SU-DHL-6 (cell line): ENCODE data around the gene ZNF324.
A peak's percentile ranks its signal among the peaks of the same experiment; 100 is the strongest.

Experiments
- H2AFZ ChIP-seq: fragments of 200-600 bp; sonication (generic); 2 replicates; pipeline ENCODE4 v1.6.1; 2014; ENCODE audit warnings: low read depth, mild to moderate bottlenecking, moderate library complexity, mixed read lengths, antibody characterized with exemption, low read length; ENCODE audit not compliant: severe bottlenecking
- H3F3A ChIP-seq: fragments of 200-600 bp; shearing (Covaris generic); 2 replicates; pipeline ENCODE4 v1.6.0; 2016; ENCODE audit warnings: antibody characterized with exemption, mild to moderate bottlenecking; ENCODE audit not compliant: insufficient read depth
- H3K27ac ChIP-seq: fragments of 200-600 bp; sonication (generic); 2 replicates; pipeline ENCODE4 v1.5.1; 2016; ENCODE audit warnings: low read depth, mild to moderate bottlenecking, low read length, moderate library complexity, mixed read lengths
- H3K27me3 ChIP-seq: fragments of 200-600 bp; sonication (generic), shearing (Covaris generic); 2 replicates; pipeline ENCODE4 v1.6.0; 2014; ENCODE audit warnings: mild to moderate bottlenecking, low read length
- H3K36me3 ChIP-seq: fragments of 200-600 bp; sonication (generic); 2 replicates; pipeline ENCODE4 v1.6.1; 2014; ENCODE audit warnings: mild to moderate bottlenecking, low read length, mixed read lengths
- H3K4me2 ChIP-seq: fragments of 300-600, 200-600 bp; shearing (Covaris generic), sonication (generic); 2 replicates; pipeline ENCODE4 v1.6.0; 2014; ENCODE audit warnings: low read length, low read depth, mild to moderate bottlenecking; ENCODE audit not compliant: poor library complexity, severe bottlenecking
- H3K4me3 ChIP-seq: fragments of 200-600 bp; sonication (generic); 2 replicates; pipeline ENCODE4 v1.5.1; 2014; ENCODE audit warnings: antibody characterized with exemption, low read length, mild to moderate bottlenecking, mixed read lengths; ENCODE audit not compliant: insufficient read depth, poor library complexity, severe bottlenecking
- H3K79me2 ChIP-seq: fragments of 200-600 bp; sonication (generic); 2 replicates; pipeline ENCODE4 v1.6.1; 2014; ENCODE audit warnings: mild to moderate bottlenecking, low read length, moderate library complexity; ENCODE audit not compliant: insufficient read depth
- H3K9ac ChIP-seq: fragments of 200-600 bp; sonication (generic); 2 replicates; pipeline ENCODE4 v1.7.0; 2014; ENCODE audit warnings: mild to moderate bottlenecking, low read length
- H3K9me2 ChIP-seq: fragments of 200-600 bp; sonication (generic); replicated peaks from 2 replicates; pipeline ENCODE4 v1.6.1; 2014; ENCODE audit warnings: low read length; ENCODE audit not compliant: insufficient read depth
- H3K9me3 ChIP-seq: fragments of 200-600 bp; sonication (generic); 2 replicates; pipeline ENCODE4 v1.6.1; 2014; ENCODE audit warnings: low read length, mixed read lengths; ENCODE audit not compliant: insufficient read depth
- H4K20me1 ChIP-seq: fragments of 200-600 bp; sonication (generic); 2 replicates; pipeline ENCODE4 v1.6.1; 2014; ENCODE audit warnings: low read depth, mild to moderate bottlenecking, antibody characterized with exemption, low read length, moderate library complexity, mixed read lengths
- EZH2phosphoT487 ChIP-seq: fragments of 200-600 bp; sonication (generic), shearing (Covaris generic); conservative IDR thresholded peaks from 2 replicates; pipeline ENCODE4 v1.6.1; 2018; ENCODE audit warnings: mild to moderate bottlenecking, antibody characterized with exemption, low read length, moderate library complexity, mixed read lengths
- TF ChIP-seq, protein P1 (sequence below): fragments of 200-600 bp; sonication (generic); IDR thresholded peaks from one replicate; pipeline ENCODE4 v1.5.1; 2017; ENCODE audit warnings: antibody characterized with exemption, mild to moderate bottlenecking, low read length, moderate library complexity; ENCODE audit not compliant: insufficient read depth, poor library complexity, severe bottlenecking

Gene ZNF324

DNA sequence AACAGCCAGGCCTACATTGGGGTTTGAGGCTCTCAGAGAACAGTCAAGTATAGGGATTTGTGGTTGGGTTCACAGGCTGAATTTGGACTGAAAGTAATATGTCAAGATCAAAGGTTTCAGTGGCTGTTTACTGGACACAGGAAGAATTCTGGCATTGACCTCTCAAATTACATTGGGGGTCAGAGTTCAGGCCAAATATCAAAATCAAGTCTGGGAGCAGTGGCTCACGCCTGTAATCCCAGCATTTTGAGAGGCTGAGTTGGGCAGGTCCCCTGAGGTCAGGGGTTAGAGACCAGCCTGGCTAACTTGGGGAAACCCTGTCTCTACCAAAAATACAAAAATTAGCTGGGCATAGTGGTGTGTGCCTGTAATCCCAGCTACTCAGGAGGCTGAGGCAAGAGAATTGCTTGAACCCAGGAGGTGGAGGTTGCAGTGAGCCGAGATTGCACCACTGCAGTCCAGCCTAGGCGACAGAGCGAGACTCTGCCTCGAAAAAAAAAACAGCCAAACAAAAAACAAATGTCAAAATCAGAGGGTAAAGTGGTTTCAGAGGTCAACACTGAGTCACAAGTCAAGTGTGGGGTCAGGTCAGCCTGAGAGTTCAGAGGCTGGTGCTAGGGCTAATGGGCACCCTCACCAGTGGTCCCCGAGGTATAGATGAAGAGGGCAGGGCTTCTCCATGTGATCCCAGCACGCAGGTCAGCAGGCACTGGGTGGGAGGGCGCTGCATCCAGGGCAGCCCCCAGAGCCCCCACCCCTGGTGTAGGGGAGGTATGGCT lies 43.4 kb downstream of the ZNF324 start:
- H2AFZ ChIP-seq: no peak overlapping the region
- no peaks in the 10 kb centered on the region for H3K9me2 ChIP-seq
- H3K4me3 ChIP-seq: no peak overlapping the region
- H3K27ac ChIP-seq: no peak overlapping the region
- no peak overlapping the region for H3K4me2 ChIP-seq
- H3K79me2 ChIP-seq: peaks cover 8% of the 10 kb centered on the region
- no peaks in the 10 kb centered on the region for H3K36me3 ChIP-seq
- no peaks in the 10 kb centered on the region for H3K9me3 ChIP-seq
- no peaks in the 10 kb centered on the region for H3F3A ChIP-seq
- H3K27me3 ChIP-seq: no peaks in the 10 kb centered on the region
- no peak overlapping the region for H3K9ac ChIP-seq
- TF ChIP-seq EZH2phosphoT487: no peak
- TF ChIP-seq, protein P1, sequence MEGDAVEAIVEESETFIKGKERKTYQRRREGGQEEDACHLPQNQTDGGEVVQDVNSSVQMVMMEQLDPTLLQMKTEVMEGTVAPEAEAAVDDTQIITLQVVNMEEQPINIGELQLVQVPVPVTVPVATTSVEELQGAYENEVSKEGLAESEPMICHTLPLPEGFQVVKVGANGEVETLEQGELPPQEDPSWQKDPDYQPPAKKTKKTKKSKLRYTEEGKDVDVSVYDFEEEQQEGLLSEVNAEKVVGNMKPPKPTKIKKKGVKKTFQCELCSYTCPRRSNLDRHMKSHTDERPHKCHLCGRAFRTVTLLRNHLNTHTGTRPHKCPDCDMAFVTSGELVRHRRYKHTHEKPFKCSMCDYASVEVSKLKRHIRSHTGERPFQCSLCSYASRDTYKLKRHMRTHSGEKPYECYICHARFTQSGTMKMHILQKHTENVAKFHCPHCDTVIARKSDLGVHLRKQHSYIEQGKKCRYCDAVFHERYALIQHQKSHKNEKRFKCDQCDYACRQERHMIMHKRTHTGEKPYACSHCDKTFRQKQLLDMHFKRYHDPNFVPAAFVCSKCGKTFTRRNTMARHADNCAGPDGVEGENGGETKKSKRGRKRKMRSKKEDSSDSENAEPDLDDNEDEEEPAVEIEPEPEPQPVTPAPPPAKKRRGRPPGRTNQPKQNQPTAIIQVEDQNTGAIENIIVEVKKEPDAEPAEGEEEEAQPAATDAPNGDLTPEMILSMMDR: no peak
- no peaks in the 10 kb centered on the region for H4K20me1 ChIP-seq

- H3K9ac ChIP-seq: no peak within 1 kb of the TSS
- no peak within 1 kb of the TSS for H3K4me3 ChIP-seq
- H3K36me3 ChIP-seq: no peaks in the 10 kb centered on the region
- TF ChIP-seq, protein P1: no peak
- TF ChIP-seq EZH2phosphoT487: no peak
- H3K27me3 ChIP-seq: no peaks in the 10 kb centered on the region
- no peaks in the 10 kb centered on the region for H3K9me2 ChIP-seq
- no peaks in the 10 kb centered on the region for H4K20me1 ChIP-seq
- H3K9me3 ChIP-seq: no peaks in the 10 kb centered on the region
- peaks cover 8% of the 10 kb centered on the region for H3K79me2 ChIP-seq
- no peak within 1 kb of the TSS for H3K27ac ChIP-seq
- no peak within 1 kb of the TSS for H3K4me2 ChIP-seq
- no peak within 1 kb of the TSS for H2AFZ ChIP-seq
- no peaks in the 10 kb centered on the region for H3F3A ChIP-seq
These were observed 44.7 kb downstream of the ZNF324 start, which contains the start of gene SLC27A5 for GRCh38 chr19:58511353-58512208. Gene SLC27A5, minus strand, starts transcription at chr19:58511992. Its CDS starts 37 bp downstream, at chr19:58511955.

GRCh38 chr19:58513213-58513693 lies 46.4 kb downstream of the ZNF324 start:
- no peaks in the 10 kb centered on the region for H3K9me2 ChIP-seq
- H3K27ac ChIP-seq: no peak overlapping the region
- peaks cover 4% of the 10 kb centered on the region; the same call in 1 of the 2 replicates for H3F3A ChIP-seq
- no peaks in the 10 kb centered on the region for H3K36me3 ChIP-seq
- H3K9ac ChIP-seq: peak overlapping the region; percentile 97
- H3K9me3 ChIP-seq: no peaks in the 10 kb centered on the region
- peaks cover 11% of the 10 kb centered on the region for H3K79me2 ChIP-seq
- no peaks in the 10 kb centered on the region for H3K27me3 ChIP-seq
- no peaks in the 10 kb centered on the region for H4K20me1 ChIP-seq
- H3K4me2 ChIP-seq: peak overlapping the region; percentile 96
- peak overlapping the region; percentile 78 for H2AFZ ChIP-seq
- no peak overlapping the region for H3K4me3 ChIP-seq
- TF ChIP-seq, protein P1: no peak
- no peak for TF ChIP-seq EZH2phosphoT487
